Gastroesophageal sphincter (tissue), 3 donors: Measurements from ENCODE around the gene BHLHE23.

Source experiments
- CTCF ChIP-seq, 4 experiments: fragments of 200-600 bp in 2 of 4; fragments of 450-650 bp in 2 of 4; sonication (generic) in 1 of 4; IDR thresholded peaks; one replicate each; pipeline ENCODE4 v1.5.1; 2017 to 2019; ENCODE audit warnings: antibody characterized with exemption in 4 of 4, mild to moderate bottlenecking in 2 of 4, moderate library complexity in 2 of 4
- EP300 ChIP-seq: sonication (generic); formaldehyde crosslinking; IDR thresholded peaks from one replicate; pipeline ENCODE4 v1.6.1; 2017; ENCODE audit warnings: antibody characterized with exemption, mild to moderate bottlenecking
- POLR2A ChIP-seq, 2 donors: fragments of 450-650 bp; IDR thresholded peaks; one replicate each; pipeline ENCODE4 v1.6.1; 2017; ENCODE audit warnings: antibody characterized with exemption in 2 of 2, mild to moderate bottlenecking in 2 of 2, moderate library complexity in 1 of 2

- TF ChIP-seq POLR2A (IDR thresholded peaks at IDR 0.05) (no peak), CTCF (IDR thresholded peaks at IDR 0.05) (no peak), EP300 (no peak)
Measured at GRCh38 chr20:63005862-63006539, 763 bp downstream of the BHLHE23 start.
